Hematopoietic multipotent progenitor cell treated with erythropoietin and hydrocortisone succinate and interleukin-3 and kit ligand, for 17 days (in vitro differentiated cells): ENCODE measurements around the gene HCFC1.
"Not testable (repeated sequence)": the region's sequence is repeated elsewhere in the genome, so short reads cannot be mapped to it uniquely, and the experiment has no call there.

ENCODE experiments used
- DNase-seq: peaks from one replicate; pipeline ENCODE4 v3.0.0-alpha.2; 2015; ENCODE audit warnings: low spot score

Gene HCFC1

GRCh38 chrX:154008521-154008920 lies 36.9 kb upstream of the HCFC1 start:
- DNase-seq, result no peak

GRCh38 chrX:154006947-154007346 lies 35.3 kb upstream of the HCFC1 start:
- no peak for DNase-seq

GRCh38 chrX:154004315-154004714 lies 32.7 kb upstream of the HCFC1 start:
- no peak for DNase-seq

GRCh38 chrX:154002215-154002719 lies 30.6 kb upstream of the HCFC1 start:
- peak; percentile 90 for DNase-seq

GRCh38 chrX:154000051-154000450 lies 28.4 kb upstream of the HCFC1 start:
- peak; percentile 10 for DNase-seq

- no peak for DNase-seq
Observed at GRCh38 chrX:153999359-154000037, 27.9 kb upstream of the HCFC1 start.

- DNase-seq, result no peak
Observed at GRCh38 chrX:153995504-153995903, 23.9 kb upstream of the HCFC1 start.

- DNase-seq, result not testable (repeated sequence)
Observed at GRCh38 chrX:153994398-153994797, 22.8 kb upstream of the HCFC1 start.

GRCh38 chrX:153993978-153994377 lies 22.4 kb upstream of the HCFC1 start:
- DNase-seq, result no peak

GRCh38 chrX:153993079-153993478 lies 21.5 kb upstream of the HCFC1 start:
- DNase-seq, result no peak

- no peak for DNase-seq
Observed at GRCh38 chrX:153992180-153992579, 20.6 kb upstream of the HCFC1 start.

- DNase-seq, result no peak
Observed at GRCh38 chrX:153991013-153991580, 19.5 kb upstream of the HCFC1 start.

GRCh38 chrX:153989973-153990655 lies 18.5 kb upstream of the HCFC1 start:
- DNase-seq, result no peak

- DNase-seq, result no peak
Observed at GRCh38 chrX:153988493-153988892, 16.9 kb upstream of the HCFC1 start.

GRCh38 chrX:153984351-153985178 lies 12.9 kb upstream of the HCFC1 start:
- peak; percentile 12 for DNase-seq

- DNase-seq, result no peak
Observed at GRCh38 chrX:153983321-153983801, 11.7 kb upstream of the HCFC1 start.

GRCh38 chrX:153981771-153982533 lies 10.3 kb upstream of the HCFC1 start:
- no peak for DNase-seq

- no peak for DNase-seq
Observed at GRCh38 chrX:153981231-153981630, 9.6 kb upstream of the HCFC1 start.

- DNase-seq, result not testable (repeated sequence)
Observed at GRCh38 chrX:153980394-153980793, 8.8 kb upstream of the HCFC1 start.

- no peak for DNase-seq
Observed at GRCh38 chrX:153974726-153975286, 3.2 kb upstream of the HCFC1 start.
